Left ventricle myocardium inferior (tissue), 1 donor: ENCODE measurements around the gene SLC30A2. TPM values are rescaled to one million over a fixed set of nuclear protein-coding genes. Genes with fewer than 3 reads are reported as not detected.

ENCODE experiments used
- DNase-seq: peaks from one replicate; pipeline ENCODE4 v3.0.0-alpha.2; 2020
- H3K27ac ChIP-seq: fragments of 200-600 bp; replicated peaks from 2 replicates; pipeline ENCODE4 v1.8.0; 2021
- H3K27me3 ChIP-seq: fragments of 200-600 bp; 2 replicates; pipeline ENCODE4 v1.8.0; 2021; ENCODE audit warnings: low read depth
- H3K36me3 ChIP-seq: fragments of 200-600 bp; 2 replicates; pipeline ENCODE4 v1.8.0; 2021
- H3K4me1 ChIP-seq: fragments of 200-600 bp; 2 replicates; pipeline ENCODE4 v1.8.0; 2021
- H3K4me3 ChIP-seq: fragments of 200-600 bp; 2 replicates; pipeline ENCODE4 v1.8.0; 2021; ENCODE audit warnings: mild to moderate bottlenecking, moderate library complexity
- H3K9me3 ChIP-seq: fragments of 200-600 bp; replicated peaks from 2 replicates; pipeline ENCODE4 v1.8.0; 2021
- intact Hi-C: fragments of 100-400 bp; cut with micrococcal nuclease; formaldehyde crosslinking; loops from one replicate; pipeline ENCODE4 v1.11.0; 2022
- total RNA-seq: library from RNA; stranded (reverse); fragmentation: NEBNext Ultra II Directional; extraction: Animal tissue kit (Norgen Biotek cat#: 25700); gene quantifications from one replicate; pipeline ENCODE4 v1.2.1, GENCODE V29; 2021
- TF ChIP-seq, protein P1 (sequence below): fragments of 200-600 bp; IDR thresholded peaks from 2 replicates; pipeline ENCODE4 v1.8.0; 2021; ENCODE audit warnings: antibody characterized with exemption, mild to moderate bottlenecking, borderline replicate concordance
- donor health status: DM: no; HTN: yes; CAD: no; lungs with severe emphysema.

Gene SLC30A2
- total RNA-seq, 1 donor from 2014 or later, result 7.1 TPM

GRCh38 chr1:26029864-26030481 is 15.9 kb downstream of the SLC30A2 start:
- H3K36me3 ChIP-seq, result no peaks in the 10 kb centered on the region
- TF ChIP-seq, protein P1, sequence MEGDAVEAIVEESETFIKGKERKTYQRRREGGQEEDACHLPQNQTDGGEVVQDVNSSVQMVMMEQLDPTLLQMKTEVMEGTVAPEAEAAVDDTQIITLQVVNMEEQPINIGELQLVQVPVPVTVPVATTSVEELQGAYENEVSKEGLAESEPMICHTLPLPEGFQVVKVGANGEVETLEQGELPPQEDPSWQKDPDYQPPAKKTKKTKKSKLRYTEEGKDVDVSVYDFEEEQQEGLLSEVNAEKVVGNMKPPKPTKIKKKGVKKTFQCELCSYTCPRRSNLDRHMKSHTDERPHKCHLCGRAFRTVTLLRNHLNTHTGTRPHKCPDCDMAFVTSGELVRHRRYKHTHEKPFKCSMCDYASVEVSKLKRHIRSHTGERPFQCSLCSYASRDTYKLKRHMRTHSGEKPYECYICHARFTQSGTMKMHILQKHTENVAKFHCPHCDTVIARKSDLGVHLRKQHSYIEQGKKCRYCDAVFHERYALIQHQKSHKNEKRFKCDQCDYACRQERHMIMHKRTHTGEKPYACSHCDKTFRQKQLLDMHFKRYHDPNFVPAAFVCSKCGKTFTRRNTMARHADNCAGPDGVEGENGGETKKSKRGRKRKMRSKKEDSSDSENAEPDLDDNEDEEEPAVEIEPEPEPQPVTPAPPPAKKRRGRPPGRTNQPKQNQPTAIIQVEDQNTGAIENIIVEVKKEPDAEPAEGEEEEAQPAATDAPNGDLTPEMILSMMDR, result no peak
- no peak overlapping the region for H3K4me3 ChIP-seq
- no peaks in the 10 kb centered on the region for H3K27me3 ChIP-seq
- H3K4me1 ChIP-seq, result peaks cover 18% of the 10 kb centered on the region
- intact Hi-C loops, result no loop called here
- H3K9me3 ChIP-seq, result no peaks in the 10 kb centered on the region
- H3K27ac ChIP-seq, result no peak overlapping the region
- no peak for DNase-seq

DNA sequence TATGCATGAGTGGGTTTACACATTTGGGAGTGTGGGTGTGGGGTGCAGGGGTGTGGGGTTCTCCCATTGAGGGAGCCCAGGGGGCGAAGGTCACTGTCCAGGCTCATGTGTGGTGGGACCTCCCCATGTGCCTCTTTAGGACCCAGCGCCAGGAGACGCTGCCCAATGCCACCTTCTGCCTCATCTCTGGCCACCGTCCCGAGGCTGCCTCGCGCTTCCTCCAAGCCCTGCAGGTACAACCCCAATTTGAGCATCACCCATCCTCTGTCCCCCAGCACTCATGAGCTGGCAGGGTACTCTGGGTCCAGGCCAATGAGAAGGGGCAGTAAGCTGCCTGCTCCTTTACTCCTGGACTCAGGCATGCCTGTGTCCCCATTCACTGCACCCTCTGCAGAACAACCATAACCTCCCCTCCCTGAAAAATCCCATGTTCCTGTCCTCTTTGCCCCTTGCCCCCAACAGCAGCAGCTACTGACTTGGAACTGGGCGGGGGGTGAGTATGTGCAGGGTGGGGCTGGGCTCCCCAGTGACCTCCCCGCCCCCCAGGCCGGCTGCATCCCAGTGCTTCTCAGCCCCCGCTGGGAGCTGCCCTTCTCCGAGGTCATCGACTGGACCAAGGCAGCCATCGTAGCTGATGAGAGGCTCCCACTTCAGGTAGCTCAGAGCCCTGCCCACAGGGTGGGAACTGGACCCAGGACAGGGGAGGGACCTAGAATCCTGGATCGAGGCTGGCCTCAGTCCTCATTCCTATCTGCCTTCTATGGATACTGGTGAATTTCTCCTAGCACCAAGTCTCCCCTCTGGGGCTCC is 16.7 kb downstream of the SLC30A2 start:
- intact Hi-C loops, result no loop called here
- H3K4me3 ChIP-seq, result no peak overlapping the region
- H3K4me1 ChIP-seq, result peaks cover 18% of the 10 kb centered on the region
- DNase-seq, result no peak
- H3K27me3 ChIP-seq, result no peaks in the 10 kb centered on the region
- H3K27ac ChIP-seq, result no peak overlapping the region
- no peaks in the 10 kb centered on the region for H3K36me3 ChIP-seq
- TF ChIP-seq, protein P1, result no peak
- no peaks in the 10 kb centered on the region for H3K9me3 ChIP-seq

- no peak overlapping the region for H3K27ac ChIP-seq
- H3K9me3 ChIP-seq, result no peaks in the 10 kb centered on the region
- H3K36me3 ChIP-seq, result no peaks in the 10 kb centered on the region
- H3K4me1 ChIP-seq, result peaks cover 24% of the 10 kb centered on the region
- DNase-seq, result no peak
- H3K4me3 ChIP-seq, result no peak overlapping the region
- intact Hi-C loops, result no loop called here
- TF ChIP-seq, protein P1, result no peak
- no peaks in the 10 kb centered on the region for H3K27me3 ChIP-seq
Measured at GRCh38 chr1:26028490-26028980, 17.4 kb downstream of the SLC30A2 start.

DNA sequence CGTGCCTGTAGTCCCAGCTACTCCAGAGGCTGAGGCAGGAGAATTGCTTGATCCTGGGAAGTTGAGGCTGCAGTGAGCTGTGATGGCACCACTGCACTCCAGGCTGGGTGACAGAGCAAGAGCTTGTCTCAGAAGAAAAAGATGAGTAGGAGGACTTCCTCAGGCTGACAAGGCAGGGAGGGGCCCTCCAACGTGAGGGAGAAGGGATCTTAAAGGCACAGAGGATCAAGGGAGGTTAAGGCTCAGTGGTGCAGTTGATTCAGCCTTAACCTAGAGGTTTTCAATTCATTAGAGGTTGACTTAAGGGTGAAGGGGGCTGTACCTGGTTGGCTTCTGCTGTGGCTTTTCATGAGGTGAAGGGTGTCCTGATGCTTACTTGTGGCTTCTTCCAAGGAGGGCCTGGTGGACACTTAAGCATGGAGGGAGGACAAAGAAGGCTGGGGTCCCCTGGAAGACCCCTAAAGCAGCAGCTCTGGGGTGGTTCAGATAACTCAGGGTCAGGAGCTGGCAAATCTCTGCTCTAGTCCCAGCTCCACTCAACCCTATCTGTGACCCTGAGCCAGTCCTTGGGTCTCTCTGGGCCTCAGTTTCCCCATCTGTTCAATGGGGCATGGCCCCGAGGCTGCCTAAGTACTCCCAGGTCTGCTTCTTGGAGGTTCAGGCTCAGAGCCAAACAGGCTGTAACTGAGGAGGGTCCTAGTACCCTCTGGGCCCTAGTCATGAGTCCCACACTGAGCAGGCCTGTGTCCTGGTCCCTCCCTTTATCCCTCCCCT is 18.0 kb downstream of the SLC30A2 start:
- H3K4me3 ChIP-seq, result no peak overlapping the region
- no peak overlapping the region for H3K27ac ChIP-seq
- no peaks in the 10 kb centered on the region for H3K9me3 ChIP-seq
- TF ChIP-seq, protein P1, result no peak
- intact Hi-C loops, result no loop called here
- no peaks in the 10 kb centered on the region for H3K27me3 ChIP-seq
- peaks cover 31% of the 10 kb centered on the region for H3K4me1 ChIP-seq
- no peak for DNase-seq
- no peaks in the 10 kb centered on the region for H3K36me3 ChIP-seq

DNA sequence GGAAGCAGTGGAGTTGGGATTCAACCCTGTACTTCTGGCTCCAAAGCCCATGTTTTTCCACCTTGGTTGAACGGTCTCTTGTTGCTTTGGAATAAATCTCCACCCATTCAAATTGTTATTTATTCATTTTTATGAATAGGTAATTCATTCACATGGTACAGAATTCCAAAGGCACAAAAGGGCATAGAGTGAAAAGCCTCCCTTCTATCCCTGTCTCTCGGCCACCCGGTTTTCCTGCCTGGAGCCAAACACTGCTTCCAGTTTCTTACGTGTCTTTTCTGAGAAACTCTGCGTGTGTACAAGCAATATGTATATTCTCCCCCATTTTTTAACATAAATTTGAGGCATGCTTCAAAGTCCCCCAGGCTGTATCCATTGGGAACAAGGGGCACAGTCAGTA is 20.4 kb downstream of the SLC30A2 start:
- Histone ChIP-seq H3K4me1 (peaks cover 54% of the 10 kb centered on the region), H3K27me3 (no peaks in the 10 kb centered on the region), H3K4me3 (peak overlapping the region; percentile 60), H3K9me3 (no peaks in the 10 kb centered on the region), H3K27ac (peak overlapping the region; percentile 94), H3K36me3 (no peaks in the 10 kb centered on the region)
- TF ChIP-seq, protein P1, result no peak
- intact Hi-C loops, result no loop called here
- no peak for DNase-seq
